EH (cell line): ENCODE results near the gene CAP1.

Experiments used
- DNase-seq: peaks from one replicate; pipeline ENCODE4 v3.0.0-alpha.2; 2015; ENCODE audit warnings: low read depth

CAP1 gene

GRCh38 chr1:40095806-40096205 lies 55.3 kb downstream of the CAP1 start:
- DNase-seq = no peak

GRCh38 chr1:40096646-40096976 lies 56.1 kb downstream of the CAP1 start:
- no peak for DNase-seq

- DNase-seq = peak; percentile 69
These were observed 56.7 kb downstream of the CAP1 start, which contains the start of gene PPT1 for GRCh38 chr1:40096977-40097782. Gene PPT1 (minus strand): TSS chr1:40097252. CDS start chr1:40097238, 14 bp downstream.

DNA sequence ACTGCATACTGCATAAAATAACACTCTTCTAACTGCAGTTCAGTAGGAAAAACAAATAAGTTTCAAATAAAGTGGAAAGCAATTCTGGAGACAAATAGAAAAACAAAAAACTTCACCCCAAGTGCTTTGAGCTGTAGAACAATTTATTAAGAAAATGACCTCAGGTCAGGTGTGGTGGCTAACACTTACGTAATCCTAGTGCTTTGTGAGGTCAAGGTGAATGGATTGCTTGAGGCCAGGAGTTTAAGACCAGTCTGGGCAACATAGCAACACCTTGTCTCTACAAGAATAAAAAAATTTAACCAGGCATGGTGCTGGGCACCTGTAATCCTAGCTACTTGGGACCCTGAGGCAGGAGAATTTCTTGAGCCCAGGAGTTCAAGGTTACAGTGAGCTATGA lies 61.5 kb downstream of the CAP1 start:
- DNase-seq = no peak

DNA sequence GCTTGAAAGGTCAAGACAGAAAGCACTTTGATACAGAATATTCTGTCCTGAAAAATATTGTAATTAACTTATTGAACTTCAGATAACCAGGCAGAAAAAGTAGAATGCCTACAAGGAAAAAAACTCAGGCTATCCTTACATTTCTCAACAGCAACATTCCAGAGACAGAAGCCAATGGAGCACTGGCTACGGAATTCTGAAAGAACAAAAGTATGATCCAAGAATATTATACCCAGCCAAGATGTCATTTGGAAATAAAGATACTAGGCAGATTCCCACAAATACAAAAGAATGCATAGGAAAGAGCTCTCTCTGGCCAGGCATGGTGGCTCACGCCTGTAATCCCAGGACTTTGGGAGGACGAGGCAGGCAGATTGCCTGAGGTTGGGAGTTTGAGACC lies 62.4 kb downstream of the CAP1 start:
- no peak for DNase-seq

GRCh38 chr1:40105028-40105427 lies 64.5 kb downstream of the CAP1 start:
- DNase-seq = no peak

GRCh38 chr1:40107290-40107959 lies 66.9 kb downstream of the CAP1 start:
- DNase-seq = no peak

GRCh38 chr1:40110389-40110788 lies 69.9 kb downstream of the CAP1 start:
- no peak for DNase-seq

- no peak for DNase-seq
These were observed 73.9 kb downstream of the CAP1 start for GRCh38 chr1:40114400-40114799.

DNA sequence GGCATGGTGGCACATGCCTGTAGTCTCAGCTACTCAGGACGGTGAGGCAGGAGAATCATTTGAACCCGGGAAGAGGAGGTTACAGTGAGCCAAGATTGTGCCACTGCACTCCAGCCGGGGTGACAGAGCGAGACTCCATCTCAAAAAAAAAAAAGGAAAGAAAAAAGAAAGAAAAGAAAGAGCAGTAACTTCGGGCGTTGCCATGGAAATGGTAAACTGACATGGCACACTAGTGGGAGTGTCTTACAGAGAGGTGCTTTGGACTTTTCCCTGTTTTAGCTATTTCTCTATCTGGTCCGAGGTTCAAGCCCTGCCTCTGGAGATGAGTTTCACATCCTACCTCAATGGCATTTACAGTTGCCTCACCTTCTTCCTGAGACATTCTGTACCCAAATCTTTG lies 79.6 kb downstream of the CAP1 start:
- no peak for DNase-seq
